CD4-positive, alpha-beta T cell treated with Interleukin-6 for 4 hours (primary cell): ENCODE measurements around the gene EPHB2.

ENCODE experiments used
- DNase-seq: peaks from one replicate; pipeline ENCODE4 v3.0.0-alpha.2; 2020; ENCODE audit warnings: mixed read lengths

EPHB2 gene

GRCh38 chr1:22782406-22782805 lies 71.8 kb downstream of the EPHB2 start:
- DNase-seq = no peak

- DNase-seq = no peak
Measured at GRCh38 chr1:22784317-22784716, 73.7 kb downstream of the EPHB2 start.

GRCh38 chr1:22784737-22785136 lies 74.1 kb downstream of the EPHB2 start:
- DNase-seq = no peak

GRCh38 chr1:22786101-22786500 lies 75.5 kb downstream of the EPHB2 start:
- no peak for DNase-seq

GRCh38 chr1:22786719-22787489 lies 76.3 kb downstream of the EPHB2 start:
- no peak for DNase-seq

GRCh38 chr1:22787636-22788035 lies 77.0 kb downstream of the EPHB2 start:
- DNase-seq = no peak

- DNase-seq = no peak
Measured at GRCh38 chr1:22788254-22788661, 77.6 kb downstream of the EPHB2 start.

GRCh38 chr1:22789356-22789994 lies 78.8 kb downstream of the EPHB2 start:
- DNase-seq = no peak

- no peak for DNase-seq
Measured at GRCh38 chr1:22790232-22791008, 79.8 kb downstream of the EPHB2 start.

GRCh38 chr1:22791831-22792347 lies 81.2 kb downstream of the EPHB2 start:
- no peak for DNase-seq

GRCh38 chr1:22792396-22793160 lies 81.9 kb downstream of the EPHB2 start:
- DNase-seq = no peak

GRCh38 chr1:22793647-22794046 lies 83.0 kb downstream of the EPHB2 start:
- no peak for DNase-seq

- DNase-seq = no peak
Measured at GRCh38 chr1:22794647-22795365, 84.2 kb downstream of the EPHB2 start.

- no peak for DNase-seq
Measured at GRCh38 chr1:22795366-22795714, 84.7 kb downstream of the EPHB2 start.

GRCh38 chr1:22796642-22797041 lies 86.0 kb downstream of the EPHB2 start:
- DNase-seq = no peak

- no peak for DNase-seq
Measured at GRCh38 chr1:22798083-22798482, 87.4 kb downstream of the EPHB2 start.

- no peak for DNase-seq
Measured at GRCh38 chr1:22799971-22800370, 89.3 kb downstream of the EPHB2 start.

- no peak for DNase-seq
Measured at GRCh38 chr1:22800629-22801028, 90.0 kb downstream of the EPHB2 start.

- no peak for DNase-seq
Measured at GRCh38 chr1:22801347-22801746, 90.7 kb downstream of the EPHB2 start.

- no peak for DNase-seq
Measured at GRCh38 chr1:22801761-22802160, 91.1 kb downstream of the EPHB2 start.

GRCh38 chr1:22803833-22804232 lies 93.2 kb downstream of the EPHB2 start:
- no peak for DNase-seq

- no peak for DNase-seq
Measured at GRCh38 chr1:22804406-22804805, 93.8 kb downstream of the EPHB2 start.
